HG02884 (cell line): Measurements from ENCODE around the gene GRIK2.

Experiments
- ATAC-seq: cut with Tn5 transposase; IDR thresholded peaks from one replicate; pipeline ENCODE4 v1.9.1; 2021; ENCODE audit warnings: mild to moderate bottlenecking, moderate library complexity; ENCODE audit not compliant: unreplicated experiment

Gene GRIK2

DNA sequence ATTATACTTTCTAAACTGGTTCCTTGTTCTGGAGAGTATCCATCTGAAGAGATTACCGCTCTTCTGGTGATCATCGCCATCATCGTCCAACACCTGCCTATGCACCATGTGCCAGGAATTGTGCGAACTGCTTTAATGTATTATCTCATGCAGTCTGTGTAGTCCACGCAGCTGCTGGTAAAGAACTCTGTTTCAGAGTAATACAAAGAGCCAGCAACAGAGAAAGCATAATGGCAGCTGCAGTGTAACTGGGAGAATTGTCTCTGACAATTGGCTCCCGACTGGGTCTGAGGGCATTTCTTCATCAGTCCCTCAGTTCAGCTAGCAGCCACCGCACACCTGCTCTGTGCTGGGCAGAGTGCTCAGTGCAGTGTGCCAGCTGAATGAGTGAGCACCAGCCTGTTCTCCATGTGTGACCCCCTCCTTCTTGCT lies 383.4 kb downstream of the GRIK2 start:
- ATAC-seq: no peak

DNA sequence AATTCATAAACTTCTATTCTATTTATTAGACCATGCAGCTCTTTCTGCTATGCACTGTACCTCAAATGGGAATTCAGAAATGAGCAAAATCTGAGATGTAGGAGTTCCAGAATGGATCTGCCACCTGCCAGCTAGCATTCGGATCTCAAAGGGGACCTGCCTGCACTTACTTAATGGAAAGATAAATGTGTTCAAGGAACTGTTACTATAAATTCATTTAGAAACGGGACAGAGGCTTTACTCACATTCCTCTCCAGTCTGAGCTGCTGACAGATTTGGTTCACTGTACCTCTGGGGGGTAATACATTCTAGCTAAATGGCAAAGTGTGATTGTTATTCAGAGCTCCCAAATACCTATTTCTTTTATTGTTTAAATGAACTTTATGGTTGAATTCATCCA lies 384.1 kb downstream of the GRIK2 start:
- ATAC-seq: no peak

- ATAC-seq: no peak
Measured at GRCh38 chr6:101779051-101779844, 385.7 kb downstream of the GRIK2 start.

- no peak for ATAC-seq
Measured at GRCh38 chr6:101783287-101783686, 389.8 kb downstream of the GRIK2 start.

DNA sequence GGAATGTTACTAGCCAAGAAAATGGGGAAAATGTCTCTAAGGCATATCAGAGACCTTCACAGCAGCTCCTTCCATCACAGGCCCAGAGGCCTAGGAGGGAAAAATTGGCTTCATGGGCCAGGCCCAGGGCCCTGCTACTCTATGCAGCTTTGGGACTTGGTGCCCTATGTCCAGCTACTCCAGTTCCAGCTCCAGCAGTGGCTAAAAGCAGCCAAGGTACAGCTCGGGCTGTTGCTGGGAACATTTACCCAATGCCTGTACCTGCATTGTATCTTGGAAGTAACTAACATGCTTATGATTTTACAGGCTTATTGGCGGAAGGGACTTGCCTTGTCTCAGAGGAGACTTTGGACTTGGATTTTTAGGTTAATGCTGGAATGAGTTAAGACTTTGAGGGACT lies 390.6 kb downstream of the GRIK2 start:
- ATAC-seq: no peak

DNA sequence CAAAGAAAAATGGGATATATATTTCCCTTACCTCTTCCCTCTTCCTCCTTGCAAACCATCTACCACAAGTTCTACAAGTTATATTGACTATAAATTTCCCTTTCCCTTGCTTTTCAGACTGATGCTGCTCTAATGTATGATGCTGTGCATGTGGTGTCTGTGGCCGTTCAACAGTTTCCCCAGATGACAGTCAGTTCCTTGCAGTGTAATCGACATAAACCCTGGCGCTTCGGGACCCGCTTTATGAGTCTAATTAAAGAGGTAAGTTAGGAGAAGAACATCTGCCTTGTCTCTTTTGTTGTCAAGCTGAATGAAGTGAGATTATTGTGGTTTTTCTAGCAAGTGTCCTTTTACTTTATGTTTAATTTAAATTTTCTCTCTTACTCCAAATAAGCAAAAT lies 406.0 kb downstream of the GRIK2 start:
- ATAC-seq: no peak

DNA sequence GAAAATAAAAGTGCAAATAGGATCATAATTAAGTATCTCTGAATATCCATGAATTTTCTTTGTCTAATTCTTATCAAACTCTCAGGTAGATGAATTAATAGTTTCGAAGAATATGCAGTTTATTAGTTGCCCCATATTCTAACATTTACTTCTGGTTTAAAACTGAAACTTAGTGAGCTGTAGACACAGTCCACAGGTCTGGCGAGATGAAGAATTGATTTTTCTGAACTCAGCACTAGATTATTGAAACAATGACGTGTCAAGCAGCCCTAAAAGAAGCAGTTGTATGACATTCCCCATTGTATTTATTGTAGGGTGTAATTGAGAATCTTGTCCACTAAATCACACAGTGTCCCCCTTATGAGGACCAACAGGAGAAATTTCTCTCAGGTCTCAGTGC lies 407.1 kb downstream of the GRIK2 start:
- no peak for ATAC-seq

DNA sequence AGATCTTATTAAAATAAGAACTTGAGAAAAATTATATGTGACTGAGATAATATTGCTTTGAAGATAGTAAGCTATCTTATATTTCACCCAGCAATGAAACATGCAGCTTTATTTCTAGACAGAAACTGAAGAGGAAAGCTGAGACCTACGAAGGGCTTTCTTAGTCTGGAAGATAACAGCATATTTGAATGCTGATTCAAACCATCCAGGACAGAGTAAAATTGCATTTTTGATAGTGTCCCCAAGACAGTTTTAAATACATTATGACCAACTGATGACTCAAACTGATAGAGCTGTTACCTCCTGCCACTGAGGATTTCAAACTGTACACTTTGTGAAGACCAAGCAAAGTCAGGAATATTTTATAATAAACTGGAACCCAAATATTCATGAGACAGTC lies 409.6 kb downstream of the GRIK2 start:
- ATAC-seq: no peak

DNA sequence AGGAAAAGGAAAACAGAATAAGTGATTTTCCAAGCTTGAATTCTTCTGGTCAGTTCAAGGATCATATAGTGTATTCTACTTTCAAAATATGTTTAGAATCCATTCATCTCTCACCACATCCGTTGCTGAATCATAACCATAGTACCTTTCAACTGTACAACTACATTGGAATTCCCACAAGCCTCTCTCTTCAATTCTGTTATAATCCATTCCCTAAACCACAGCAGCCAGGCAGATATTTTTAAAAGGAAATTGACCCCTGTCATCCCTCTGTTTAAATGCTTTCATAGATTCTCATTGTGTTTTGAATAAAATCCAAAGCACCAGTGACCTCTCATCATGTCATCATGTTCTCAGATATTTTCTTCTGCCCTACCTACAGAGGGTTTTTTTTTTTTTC lies 412.7 kb downstream of the GRIK2 start:
- ATAC-seq: no peak

- ATAC-seq: no peak
Measured at GRCh38 chr6:101811108-101811507, 417.6 kb downstream of the GRIK2 start.

GRCh38 chr6:101816716-101817115 lies 423.2 kb downstream of the GRIK2 start:
- ATAC-seq: no peak

- ATAC-seq: no peak
Measured at GRCh38 chr6:101818051-101818450, 424.5 kb downstream of the GRIK2 start.

- ATAC-seq: no peak
Measured at GRCh38 chr6:101824551-101825345, 431.2 kb downstream of the GRIK2 start.

DNA sequence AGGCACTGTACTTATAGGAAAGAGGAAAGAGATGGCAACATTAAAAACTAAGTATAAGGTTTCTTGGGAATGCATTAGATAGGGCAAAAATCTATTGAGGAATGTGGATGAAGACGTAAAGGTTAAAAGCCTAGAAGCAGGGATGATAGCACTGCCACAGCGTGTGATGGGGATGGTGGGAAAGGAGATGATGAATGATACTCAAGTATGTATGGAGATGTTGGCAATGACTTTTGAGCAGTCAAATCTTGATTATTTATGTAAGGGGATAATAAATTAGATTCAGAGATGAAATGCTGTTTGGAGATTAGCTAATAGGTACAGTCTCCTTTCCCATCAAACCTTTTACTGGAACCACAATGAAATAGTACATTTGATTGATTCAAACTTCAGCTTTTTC lies 432.8 kb downstream of the GRIK2 start:
- no peak for ATAC-seq

- ATAC-seq: no peak
Measured at GRCh38 chr6:101826678-101827077, 433.2 kb downstream of the GRIK2 start.

DNA sequence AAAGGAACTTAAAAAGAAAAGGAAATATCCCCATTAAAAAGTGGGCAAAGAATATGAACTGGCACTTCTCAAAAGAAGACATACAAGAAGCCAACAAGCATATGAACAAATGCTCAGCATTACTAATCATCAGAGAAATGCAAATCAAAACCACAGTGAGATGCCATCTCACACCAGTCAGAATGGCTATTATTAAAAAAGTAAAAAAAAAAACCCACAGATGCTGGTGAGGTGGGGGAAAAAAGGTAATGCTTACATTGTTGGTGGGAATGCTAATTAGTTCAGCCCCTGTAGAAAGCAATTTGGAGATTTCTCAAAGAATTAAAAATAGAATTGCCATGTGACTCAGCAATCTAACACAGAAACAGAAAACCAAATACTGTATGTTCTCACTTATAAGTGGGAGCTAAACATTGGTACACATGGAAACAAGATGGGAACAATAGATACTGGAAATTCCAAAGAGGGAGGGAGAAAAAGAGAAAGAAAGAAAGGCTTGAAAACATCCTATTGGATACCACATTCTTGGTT lies 437.1 kb downstream of the GRIK2 start:
- no peak for ATAC-seq

GRCh38 chr6:101832371-101832770 lies 438.9 kb downstream of the GRIK2 start:
- ATAC-seq: no peak

- ATAC-seq: no peak
Measured at GRCh38 chr6:101840100-101840499, 446.6 kb downstream of the GRIK2 start.

- no peak for ATAC-seq
Measured at GRCh38 chr6:101845172-101845571, 451.7 kb downstream of the GRIK2 start.

- no peak for ATAC-seq
Measured at GRCh38 chr6:101845621-101846020, 452.1 kb downstream of the GRIK2 start.

DNA sequence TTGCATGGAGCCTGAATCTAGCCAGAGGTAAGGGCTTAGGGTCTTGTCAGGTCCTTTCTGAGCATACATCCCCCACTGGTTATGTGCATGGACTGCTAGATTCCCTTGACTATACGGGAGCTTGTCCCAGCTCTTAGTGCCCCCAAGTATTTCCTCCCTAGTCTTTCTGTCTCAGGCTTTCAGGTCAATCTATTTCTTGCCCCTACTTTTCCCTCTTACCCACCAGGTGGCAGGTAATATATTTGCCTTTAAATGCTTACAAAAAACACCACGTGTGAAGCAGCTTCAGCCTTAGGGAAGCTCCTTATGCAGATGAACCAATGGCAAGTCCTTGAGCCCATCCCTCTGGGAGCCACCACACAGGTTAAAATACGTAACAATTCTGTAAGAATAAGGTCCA lies 454.2 kb downstream of the GRIK2 start:
- ATAC-seq: no peak

GRCh38 chr6:101851911-101852310 lies 458.4 kb downstream of the GRIK2 start:
- ATAC-seq: no peak
